C1 segment of cervical spinal cord (tissue), 14 donors: Measurements from ENCODE around the gene NOL6.
"Not testable (repeated sequence)": the region's sequence is repeated elsewhere in the genome, so short reads cannot be mapped to it uniquely, and the experiment has no call there.

ENCODE experiments used
- DNase-seq, 14 donors: peaks; one replicate each; lab custom pipeline; 2025; lab: John Stamatoyannopoulos, UW

The NOL6 gene

GRCh38 chr9:33473643-33474352, at the start of gene NOL6:
Gene NOL6, minus strand, starts transcription at chr9:33473924. Its CDS starts 82 bp downstream, at chr9:33473842.
- peak; percentile 73 to 98 (median 95) for DNase-seq

- peak in 1 of 14 donors; percentile 36 for DNase-seq
Measured at GRCh38 chr9:33521861-33522260, 48.1 kb upstream of the NOL6 start.

GRCh38 chr9:33517934-33518577, 44.3 kb upstream of the NOL6 start:
- not testable (repeated sequence) for DNase-seq

GRCh38 chr9:33517373-33517772, 43.6 kb upstream of the NOL6 start:
- peak in 1 of 14 donors; percentile 46 for DNase-seq

GRCh38 chr9:33516397-33516796, 42.7 kb upstream of the NOL6 start:
- DNase-seq: not testable (repeated sequence)

- DNase-seq: not testable (repeated sequence)
Measured at GRCh38 chr9:33515342-33515995, 41.7 kb upstream of the NOL6 start.

GRCh38 chr9:33512535-33512934, 38.8 kb upstream of the NOL6 start:
- not testable (repeated sequence) for DNase-seq

GRCh38 chr9:33511184-33511517, 37.4 kb upstream of the NOL6 start:
- DNase-seq: not testable (repeated sequence)

- peak in 12 of 14 donors; percentile 39 to 75 (median 64) for DNase-seq
Measured at GRCh38 chr9:33510262-33511183, 36.8 kb upstream of the NOL6 start.

GRCh38 chr9:33506626-33507370, 33.1 kb upstream of the NOL6 start:
- DNase-seq: no peak

GRCh38 chr9:33498387-33498786, 24.7 kb upstream of the NOL6 start:
- no peak for DNase-seq

GRCh38 chr9:33493819-33494218, 20.1 kb upstream of the NOL6 start:
- DNase-seq: not testable (repeated sequence)

GRCh38 chr9:33489066-33489465, 15.3 kb upstream of the NOL6 start:
- DNase-seq: no peak

GRCh38 chr9:33485312-33485711, 11.6 kb upstream of the NOL6 start:
- not testable (repeated sequence) for DNase-seq

- no peak for DNase-seq
Measured at GRCh38 chr9:33480976-33481375, 7.3 kb upstream of the NOL6 start.

- no peak for DNase-seq
Measured at GRCh38 chr9:33480106-33480505, 6.4 kb upstream of the NOL6 start.

- DNase-seq: no peak
Measured at GRCh38 chr9:33476503-33476902, 2.8 kb upstream of the NOL6 start.

- no peak for DNase-seq
Measured at GRCh38 chr9:33475357-33475756, 1.6 kb upstream of the NOL6 start.

GRCh38 chr9:33472881-33473615, 676 bp downstream of the NOL6 start:
- DNase-seq: no peak
